GM12892 (cell line): ENCODE results near the gene TMEM238.

Experiments
- POLR2A ChIP-seq: IDR thresholded peaks from 2 replicates; pipeline ENCODE4 v1.6.1; 2011; ENCODE audit warnings: low read depth, low read length, control low read depth
- POLR2AphosphoS5 ChIP-seq: IDR thresholded peaks from 2 replicates; pipeline ENCODE4 v1.6.1; 2011; ENCODE audit warnings: low read depth, low read length, control low read depth

- TF ChIP-seq POLR2A (no peak), POLR2AphosphoS5 (no peak)
Measured at GRCh38 chr19:55433292-55433691, 49.2 kb upstream of the TMEM238 start.
